ENCODE results near the gene PLEK2.

The PLEK2 gene

DNA sequence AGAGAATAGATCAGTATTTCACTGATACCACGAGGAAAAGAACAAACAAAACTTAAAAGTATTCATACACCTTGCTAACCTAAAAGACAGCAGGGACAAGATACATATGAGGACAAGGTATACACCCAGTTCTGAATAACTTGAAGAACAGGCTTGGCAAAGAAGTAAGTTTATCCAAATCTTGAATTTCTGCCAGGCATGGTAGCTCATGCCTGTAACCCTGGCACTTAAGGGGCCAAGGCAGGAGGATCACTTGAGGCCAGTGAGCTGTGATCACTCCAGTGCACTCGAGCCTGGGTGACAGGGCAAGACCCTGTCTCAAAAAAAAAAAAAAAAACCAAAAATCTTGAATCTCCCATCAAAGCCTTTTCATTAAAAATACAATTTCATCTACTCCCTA lies 26.8 kb downstream of the PLEK2 start:
- TF ChIP-seq ZFP3 (CRISPR knock-in tag; IDR thresholded peaks at IDR 0.05) (no peak), RARB (CRISPR knock-in tag; IDR thresholded peaks at IDR 0.05) (no peak), BACH2 (CRISPR knock-in tag; IDR thresholded peaks at IDR 0.05; ENCODE audit: borderline replicate concordance) (no peak), SNAI2 (CRISPR knock-in tag; IDR thresholded peaks at IDR 0.05) (no peak), TCF4 (CRISPR knock-in tag; IDR thresholded peaks at IDR 0.05; ENCODE audit: borderline replicate concordance) (no peak), ZC3H10 (CRISPR knock-in tag; IDR thresholded peaks at IDR 0.05) (no peak), TOX (CRISPR knock-in tag; IDR thresholded peaks at IDR 0.05; ENCODE audit: borderline replicate concordance) (no peak), OSR1 (CRISPR knock-in tag; IDR thresholded peaks at IDR 0.05) (no peak), ESRRG (CRISPR knock-in tag; IDR thresholded peaks at IDR 0.05) (no peak)
- TF ChIP-seq, protein P1, sequence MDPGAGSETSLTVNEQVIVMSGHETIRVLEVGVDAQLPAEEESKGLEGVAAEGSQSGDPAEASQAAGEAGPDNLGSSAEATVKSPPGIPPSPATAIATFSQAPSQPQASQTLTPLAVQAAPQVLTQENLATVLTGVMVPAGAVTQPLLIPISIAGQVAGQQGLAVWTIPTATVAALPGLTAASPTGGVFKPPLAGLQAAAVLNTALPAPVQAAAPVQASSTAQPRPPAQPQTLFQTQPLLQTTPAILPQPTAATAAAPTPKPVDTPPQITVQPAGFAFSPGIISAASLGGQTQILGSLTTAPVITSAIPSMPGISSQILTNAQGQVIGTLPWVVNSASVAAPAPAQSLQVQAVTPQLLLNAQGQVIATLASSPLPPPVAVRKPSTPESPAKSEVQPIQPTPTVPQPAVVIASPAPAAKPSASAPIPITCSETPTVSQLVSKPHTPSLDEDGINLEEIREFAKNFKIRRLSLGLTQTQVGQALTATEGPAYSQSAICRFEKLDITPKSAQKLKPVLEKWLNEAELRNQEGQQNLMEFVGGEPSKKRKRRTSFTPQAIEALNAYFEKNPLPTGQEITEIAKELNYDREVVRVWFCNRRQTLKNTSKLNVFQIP (CRISPR knock-in tag; IDR thresholded peaks at IDR 0.05; ENCODE audit: borderline replicate concordance, low read depth) = no peak
- no peak for ATAC-seq

DNA sequence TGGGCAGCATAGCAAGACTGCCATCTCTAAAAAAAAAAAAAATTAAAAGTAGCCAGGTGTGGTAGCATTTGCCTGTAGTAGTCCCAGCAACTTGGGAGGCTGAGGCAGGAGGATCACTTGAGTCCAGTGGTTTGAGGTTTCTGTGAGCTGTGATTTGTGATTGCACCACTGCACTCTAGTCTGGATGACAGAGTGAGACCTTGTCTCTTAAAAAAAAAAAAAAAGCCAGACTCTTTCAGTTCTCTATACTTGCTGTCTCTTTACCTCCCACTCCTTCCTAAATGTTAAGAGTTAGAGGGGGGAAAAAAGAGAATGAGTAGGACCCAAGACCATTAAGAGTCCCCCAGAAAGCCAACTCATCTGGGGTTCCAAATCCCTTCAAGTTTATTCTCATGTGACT lies 34.0 kb downstream of the PLEK2 start:
- no peak for ATAC-seq

DNA sequence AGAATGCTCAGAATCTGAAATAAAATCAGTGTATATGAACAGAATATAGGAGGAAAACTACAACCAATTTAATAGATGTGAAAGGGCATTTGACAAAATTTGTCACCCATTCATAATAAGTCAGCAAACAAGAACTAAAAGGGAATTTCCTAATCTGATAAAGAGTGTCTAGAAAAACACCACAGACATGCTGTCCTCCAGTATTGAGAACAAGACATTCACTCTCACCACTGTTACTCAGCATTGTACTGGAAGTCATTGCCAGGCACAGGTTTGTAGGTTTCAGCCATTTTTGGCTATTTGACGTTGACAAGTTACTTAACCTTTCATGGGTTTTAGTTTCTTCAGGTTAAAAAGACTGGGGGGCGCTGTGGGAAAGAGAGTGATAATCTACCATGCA lies 38.6 kb downstream of the PLEK2 start:
- TF ChIP-seq, protein P2, sequence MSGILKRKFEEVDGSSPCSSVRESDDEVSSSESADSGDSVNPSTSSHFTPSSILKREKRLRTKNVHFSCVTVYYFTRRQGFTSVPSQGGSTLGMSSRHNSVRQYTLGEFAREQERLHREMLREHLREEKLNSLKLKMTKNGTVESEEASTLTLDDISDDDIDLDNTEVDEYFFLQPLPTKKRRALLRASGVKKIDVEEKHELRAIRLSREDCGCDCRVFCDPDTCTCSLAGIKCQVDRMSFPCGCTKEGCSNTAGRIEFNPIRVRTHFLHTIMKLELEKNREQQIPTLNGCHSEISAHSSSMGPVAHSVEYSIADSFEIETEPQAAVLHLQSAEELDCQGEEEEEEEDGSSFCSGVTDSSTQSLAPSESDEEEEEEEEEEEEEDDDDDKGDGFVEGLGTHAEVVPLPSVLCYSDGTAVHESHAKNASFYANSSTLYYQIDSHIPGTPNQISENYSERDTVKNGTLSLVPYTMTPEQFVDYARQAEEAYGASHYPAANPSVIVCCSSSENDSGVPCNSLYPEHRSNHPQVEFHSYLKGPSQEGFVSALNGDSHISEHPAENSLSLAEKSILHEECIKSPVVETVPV (CRISPR knock-in tag; IDR thresholded peaks at IDR 0.05) = no peak
- ATAC-seq = no peak

More for the DNA sequence above, 34.0 kb downstream of the PLEK2 start:
- TF ChIP-seq TCF4 (CRISPR knock-in tag; IDR thresholded peaks at IDR 0.05; ENCODE audit: borderline replicate concordance) (no peak), ZC3H10 (CRISPR knock-in tag; IDR thresholded peaks at IDR 0.05) (no peak), ARNTL (CRISPR knock-in tag; IDR thresholded peaks at IDR 0.05; ENCODE audit: borderline replicate concordance, low read depth) (no peak), ZNF8 (CRISPR knock-in tag; IDR thresholded peaks at IDR 0.05) (no peak), SNAI2 (CRISPR knock-in tag; IDR thresholded peaks at IDR 0.05) (no peak), ESRRG (CRISPR knock-in tag; IDR thresholded peaks at IDR 0.05) (no peak), PPARA (CRISPR knock-in tag; IDR thresholded peaks at IDR 0.05; ENCODE audit: borderline replicate concordance) (no peak), ZNF565 (CRISPR knock-in tag; conservative IDR thresholded peaks at IDR 0.05; ENCODE audit: low read depth) (no peak)
- TF ChIP-seq, protein P2 (CRISPR knock-in tag; IDR thresholded peaks at IDR 0.05) = no peak
- TF ChIP-seq, protein P1 (CRISPR knock-in tag; IDR thresholded peaks at IDR 0.05; ENCODE audit: borderline replicate concordance, low read depth) = no peak

DNA sequence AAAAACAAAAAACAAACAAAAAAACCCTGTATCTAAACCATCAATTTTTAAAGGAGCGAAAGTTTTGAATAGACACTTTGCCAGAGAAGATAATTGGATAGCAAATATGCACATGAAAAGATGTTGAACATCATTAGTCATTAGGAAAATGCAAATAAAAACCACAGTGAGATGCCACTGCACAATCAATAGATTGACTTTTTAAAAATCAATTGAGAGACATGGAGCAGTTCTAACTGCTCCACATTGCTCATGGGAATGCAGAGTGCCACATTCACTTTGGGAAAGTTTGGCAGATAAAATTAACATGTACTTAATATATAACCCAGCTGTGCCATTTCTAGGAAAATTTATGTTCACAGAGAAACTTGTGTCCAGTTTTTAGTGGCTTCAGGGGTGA lies 39.1 kb downstream of the PLEK2 start:
- TF ChIP-seq ZNF70 (CRISPR knock-in tag; IDR thresholded peaks at IDR 0.05) (no peak), ZFP30 (CRISPR knock-in tag; IDR thresholded peaks at IDR 0.05) (no peak), TOX (CRISPR knock-in tag; IDR thresholded peaks at IDR 0.05; ENCODE audit: borderline replicate concordance) (no peak), ZFP3 (CRISPR knock-in tag; IDR thresholded peaks at IDR 0.05) (no peak), ZC3H10 (CRISPR knock-in tag; IDR thresholded peaks at IDR 0.05) (no peak), TCF4 (CRISPR knock-in tag; IDR thresholded peaks at IDR 0.05; ENCODE audit: borderline replicate concordance) (no peak), PPARA (CRISPR knock-in tag; IDR thresholded peaks at IDR 0.05; ENCODE audit: borderline replicate concordance) (no peak), ZNF8 (CRISPR knock-in tag; IDR thresholded peaks at IDR 0.05) (no peak), ZNF565 (CRISPR knock-in tag; conservative IDR thresholded peaks at IDR 0.05; ENCODE audit: low read depth) (no peak), RARB (CRISPR knock-in tag; IDR thresholded peaks at IDR 0.05) (no peak), SNAI2 (CRISPR knock-in tag; IDR thresholded peaks at IDR 0.05) (no peak)
- TF ChIP-seq, protein P3, sequence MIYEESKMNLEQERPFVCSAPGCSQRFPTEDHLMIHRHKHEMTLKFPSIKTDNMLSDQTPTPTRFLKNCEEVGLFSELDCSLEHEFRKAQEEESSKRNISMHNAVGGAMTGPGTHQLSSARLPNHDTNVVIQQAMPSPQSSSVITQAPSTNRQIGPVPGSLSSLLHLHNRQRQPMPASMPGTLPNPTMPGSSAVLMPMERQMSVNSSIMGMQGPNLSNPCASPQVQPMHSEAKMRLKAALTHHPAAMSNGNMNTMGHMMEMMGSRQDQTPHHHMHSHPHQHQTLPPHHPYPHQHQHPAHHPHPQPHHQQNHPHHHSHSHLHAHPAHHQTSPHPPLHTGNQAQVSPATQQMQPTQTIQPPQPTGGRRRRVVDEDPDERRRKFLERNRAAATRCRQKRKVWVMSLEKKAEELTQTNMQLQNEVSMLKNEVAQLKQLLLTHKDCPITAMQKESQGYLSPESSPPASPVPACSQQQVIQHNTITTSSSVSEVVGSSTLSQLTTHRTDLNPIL (CRISPR knock-in tag; IDR thresholded peaks at IDR 0.05; ENCODE audit: low read depth) = no peak
- TF ChIP-seq, protein P4, sequence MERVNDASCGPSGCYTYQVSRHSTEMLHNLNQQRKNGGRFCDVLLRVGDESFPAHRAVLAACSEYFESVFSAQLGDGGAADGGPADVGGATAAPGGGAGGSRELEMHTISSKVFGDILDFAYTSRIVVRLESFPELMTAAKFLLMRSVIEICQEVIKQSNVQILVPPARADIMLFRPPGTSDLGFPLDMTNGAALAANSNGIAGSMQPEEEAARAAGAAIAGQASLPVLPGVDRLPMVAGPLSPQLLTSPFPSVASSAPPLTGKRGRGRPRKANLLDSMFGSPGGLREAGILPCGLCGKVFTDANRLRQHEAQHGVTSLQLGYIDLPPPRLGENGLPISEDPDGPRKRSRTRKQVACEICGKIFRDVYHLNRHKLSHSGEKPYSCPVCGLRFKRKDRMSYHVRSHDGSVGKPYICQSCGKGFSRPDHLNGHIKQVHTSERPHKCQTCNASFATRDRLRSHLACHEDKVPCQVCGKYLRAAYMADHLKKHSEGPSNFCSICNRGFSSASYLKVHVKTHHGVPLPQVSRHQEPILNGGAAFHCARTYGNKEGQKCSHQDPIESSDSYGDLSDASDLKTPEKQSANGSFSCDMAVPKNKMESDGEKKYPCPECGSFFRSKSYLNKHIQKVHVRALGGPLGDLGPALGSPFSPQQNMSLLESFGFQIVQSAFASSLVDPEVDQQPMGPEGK (CRISPR knock-in tag; IDR thresholded peaks at IDR 0.05; ENCODE audit: borderline replicate concordance) = no peak
- TF ChIP-seq, protein P5, sequence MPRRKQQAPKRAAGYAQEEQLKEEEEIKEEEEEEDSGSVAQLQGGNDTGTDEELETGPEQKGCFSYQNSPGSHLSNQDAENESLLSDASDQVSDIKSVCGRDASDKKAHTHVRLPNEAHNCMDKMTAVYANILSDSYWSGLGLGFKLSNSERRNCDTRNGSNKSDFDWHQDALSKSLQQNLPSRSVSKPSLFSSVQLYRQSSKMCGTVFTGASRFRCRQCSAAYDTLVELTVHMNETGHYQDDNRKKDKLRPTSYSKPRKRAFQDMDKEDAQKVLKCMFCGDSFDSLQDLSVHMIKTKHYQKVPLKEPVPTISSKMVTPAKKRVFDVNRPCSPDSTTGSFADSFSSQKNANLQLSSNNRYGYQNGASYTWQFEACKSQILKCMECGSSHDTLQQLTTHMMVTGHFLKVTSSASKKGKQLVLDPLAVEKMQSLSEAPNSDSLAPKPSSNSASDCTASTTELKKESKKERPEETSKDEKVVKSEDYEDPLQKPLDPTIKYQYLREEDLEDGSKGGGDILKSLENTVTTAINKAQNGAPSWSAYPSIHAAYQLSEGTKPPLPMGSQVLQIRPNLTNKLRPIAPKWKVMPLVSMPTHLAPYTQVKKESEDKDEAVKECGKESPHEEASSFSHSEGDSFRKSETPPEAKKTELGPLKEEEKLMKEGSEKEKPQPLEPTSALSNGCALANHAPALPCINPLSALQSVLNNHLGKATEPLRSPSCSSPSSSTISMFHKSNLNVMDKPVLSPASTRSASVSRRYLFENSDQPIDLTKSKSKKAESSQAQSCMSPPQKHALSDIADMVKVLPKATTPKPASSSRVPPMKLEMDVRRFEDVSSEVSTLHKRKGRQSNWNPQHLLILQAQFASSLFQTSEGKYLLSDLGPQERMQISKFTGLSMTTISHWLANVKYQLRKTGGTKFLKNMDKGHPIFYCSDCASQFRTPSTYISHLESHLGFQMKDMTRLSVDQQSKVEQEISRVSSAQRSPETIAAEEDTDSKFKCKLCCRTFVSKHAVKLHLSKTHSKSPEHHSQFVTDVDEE (CRISPR knock-in tag; IDR thresholded peaks at IDR 0.05) = no peak
- TF ChIP-seq, protein P1 (CRISPR knock-in tag; IDR thresholded peaks at IDR 0.05; ENCODE audit: borderline replicate concordance, low read depth) = no peak
- no peak for ATAC-seq
